Fibroblast of upper back skin (primary cell): ENCODE results near the gene THOC7.

ENCODE experiments used
- DNase-seq: peaks from one replicate; pipeline ENCODE4 v3.0.0-alpha.2; 2013

The THOC7 gene

GRCh38 chr3:63877737-63878393 is 14.3 kb upstream of the THOC7 start:
- peak; percentile 21 for DNase-seq

DNA sequence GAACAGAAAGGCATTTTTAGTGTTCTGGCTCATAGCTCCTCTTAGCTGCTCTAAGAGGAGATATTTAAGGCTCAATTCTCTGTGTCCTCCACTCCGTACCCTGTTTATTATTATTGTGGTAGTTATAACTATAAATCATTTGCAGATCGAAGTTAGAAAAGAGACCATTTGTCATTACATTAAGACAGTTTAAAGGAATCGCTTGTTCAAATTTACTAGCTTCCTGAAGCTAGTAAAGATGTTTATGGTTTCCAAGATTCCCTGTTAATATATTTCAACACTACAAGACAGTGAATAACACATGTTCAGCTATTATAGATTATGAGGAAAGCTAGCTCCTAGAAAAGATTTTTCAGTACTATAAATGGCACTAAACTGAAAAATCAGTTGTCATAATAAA is 12.7 kb upstream of the THOC7 start:
- peak; percentile 12 for DNase-seq

DNA sequence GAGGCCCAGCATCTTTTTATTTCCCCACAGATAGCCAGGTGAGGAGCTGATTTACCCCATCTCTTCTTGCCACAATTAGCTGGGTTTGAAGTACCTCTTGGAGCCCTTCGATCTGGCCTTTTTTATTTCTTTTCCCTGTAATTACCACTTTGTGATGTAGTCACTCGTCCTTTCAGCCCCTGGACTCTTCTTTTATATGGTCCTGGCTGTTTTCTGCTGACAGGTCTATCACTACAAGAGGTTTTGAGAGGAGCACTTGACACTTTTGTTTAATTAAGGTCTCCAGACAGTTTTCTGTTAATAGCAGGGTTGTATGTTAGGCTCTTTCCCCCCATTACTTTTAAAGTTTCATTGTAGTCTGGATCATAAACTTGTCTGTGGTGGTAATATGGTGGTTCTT is 11.9 kb upstream of the THOC7 start:
- DNase-seq = no peak

DNA sequence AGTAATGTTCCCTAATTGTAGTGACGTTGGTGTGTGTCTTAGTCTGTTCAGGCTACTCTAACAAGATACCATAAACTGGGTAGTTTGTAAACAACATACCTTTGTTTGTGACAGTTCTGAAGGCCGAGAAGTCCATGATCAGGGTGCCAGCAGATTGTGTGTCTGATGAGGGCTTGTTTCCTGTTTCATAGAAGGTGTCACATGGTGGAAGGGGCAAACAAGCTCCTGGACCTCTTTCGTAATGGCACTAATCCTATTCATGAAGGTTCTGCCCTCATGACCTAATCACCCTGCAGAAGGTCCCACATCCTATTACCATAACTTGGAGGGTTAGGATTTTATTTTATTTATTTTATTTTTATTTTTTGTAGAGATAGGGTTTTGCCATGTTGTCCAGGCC is 11.2 kb upstream of the THOC7 start:
- no peak for DNase-seq

- peak; percentile 81 for DNase-seq
Observed at GRCh38 chr3:63872135-63872924, 8.7 kb upstream of the THOC7 start.

DNA sequence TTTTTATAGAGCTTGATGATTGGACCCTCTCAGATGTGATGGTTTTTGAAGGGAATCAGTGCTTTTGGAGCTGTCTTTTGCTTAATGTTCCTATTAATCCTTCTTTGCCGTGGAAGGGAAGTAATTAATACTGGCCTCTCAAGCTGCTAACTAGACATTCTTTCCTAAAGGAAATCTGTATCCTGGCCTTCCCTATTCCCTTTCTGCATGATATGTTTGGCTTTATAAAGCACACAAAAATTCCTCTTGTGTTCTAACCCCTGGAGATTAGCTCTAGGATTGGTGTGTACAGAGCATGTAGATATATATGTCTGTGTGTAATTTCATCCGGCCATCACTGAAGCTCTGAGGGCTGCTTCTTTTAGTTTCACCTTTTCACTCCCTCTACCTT is 7.0 kb upstream of the THOC7 start:
- DNase-seq = no peak

DNA sequence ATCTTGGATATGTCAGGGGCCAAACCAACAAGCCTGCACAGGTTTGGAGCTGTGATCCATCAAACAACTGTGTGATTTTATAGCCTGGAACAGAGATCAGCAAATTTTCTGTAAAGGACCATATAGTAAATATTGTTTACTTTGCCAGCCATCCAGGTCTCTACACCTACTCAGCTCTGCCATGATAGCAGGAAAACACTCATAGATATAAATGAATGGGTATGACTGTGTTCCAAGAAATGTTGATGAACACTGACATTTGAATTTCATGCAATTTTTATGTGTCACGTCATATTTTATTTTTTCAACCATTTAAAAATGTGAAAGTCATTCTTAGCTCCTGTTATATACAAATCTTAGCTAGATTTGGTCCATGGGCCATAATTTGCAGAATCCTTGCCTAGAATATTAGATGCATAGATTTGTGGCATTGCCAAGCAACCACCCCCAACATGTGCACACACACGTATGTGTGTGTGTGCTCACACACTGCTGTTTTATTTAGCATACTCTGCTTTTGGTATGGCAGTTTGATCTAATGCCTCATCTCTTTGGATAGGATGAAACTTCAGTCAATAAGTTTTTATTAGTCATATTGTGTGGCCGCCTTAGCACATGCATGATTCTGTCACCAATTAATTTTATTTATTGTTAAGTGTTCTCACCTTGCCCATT is 6.5 kb upstream of the THOC7 start:
- DNase-seq = no peak

DNA sequence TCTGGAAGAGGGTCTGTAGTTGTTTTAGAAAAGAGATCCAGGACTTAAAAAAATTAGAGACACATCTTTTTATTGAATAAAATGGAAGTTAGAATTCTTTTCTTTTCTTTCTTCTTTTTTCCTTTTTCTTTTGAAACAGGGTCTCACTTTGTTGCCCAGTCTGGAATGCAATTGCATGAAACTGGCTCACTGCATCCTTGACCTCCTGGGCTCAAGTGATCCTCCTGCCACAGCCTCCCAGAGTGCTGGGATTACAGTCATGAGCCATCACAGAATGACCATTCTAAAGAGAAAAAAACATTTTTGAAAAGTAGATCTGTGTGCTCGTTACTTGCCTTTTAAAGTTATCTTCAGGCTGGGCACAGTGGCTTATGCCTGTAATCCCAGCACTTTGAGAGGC is 3.6 kb upstream of the THOC7 start:
- DNase-seq = no peak

- no peak for DNase-seq
Observed at GRCh38 chr3:63864965-63865327, 1.3 kb upstream of the THOC7 start.

- peak; percentile 16 for DNase-seq
Observed at GRCh38 chr3:63864008-63864964, 681 bp upstream of the THOC7 start.

DNA sequence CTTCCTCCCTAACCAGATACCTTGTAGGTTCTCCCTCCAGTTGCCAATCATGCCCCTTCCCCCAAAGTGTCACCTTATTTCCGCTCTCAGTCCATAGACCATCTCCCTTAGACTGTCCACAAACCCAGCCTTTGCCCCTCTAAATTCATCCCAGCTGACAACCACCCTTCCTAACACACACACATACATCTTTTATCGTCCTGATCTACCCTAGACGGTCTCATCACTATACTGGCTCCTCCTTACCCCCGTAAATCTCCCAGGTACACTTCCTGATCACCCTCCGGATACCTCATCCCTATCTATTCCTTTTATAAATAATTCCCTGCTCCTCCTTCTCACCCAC is 828 bp downstream of the THOC7 start:
- no peak for DNase-seq

DNA sequence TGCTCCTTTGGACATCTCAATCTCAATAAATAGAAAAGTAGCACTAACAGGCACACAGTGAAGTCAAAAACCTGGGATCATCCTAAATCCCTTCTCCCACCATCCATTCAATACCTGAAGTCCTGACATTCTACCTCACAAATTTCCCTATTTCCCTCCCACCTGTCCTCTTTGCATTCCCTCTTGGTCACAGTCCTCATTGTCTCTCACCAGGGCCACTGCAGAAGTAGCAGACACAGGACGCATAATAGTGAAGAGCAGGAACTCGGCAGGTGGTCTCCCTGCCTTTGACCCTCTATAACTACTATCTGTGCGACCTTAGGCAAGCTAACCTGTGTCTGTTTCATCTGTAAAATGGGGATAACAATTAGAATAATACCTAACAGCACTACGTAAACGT is 2.3 kb downstream of the THOC7 start:
- no peak for DNase-seq

DNA sequence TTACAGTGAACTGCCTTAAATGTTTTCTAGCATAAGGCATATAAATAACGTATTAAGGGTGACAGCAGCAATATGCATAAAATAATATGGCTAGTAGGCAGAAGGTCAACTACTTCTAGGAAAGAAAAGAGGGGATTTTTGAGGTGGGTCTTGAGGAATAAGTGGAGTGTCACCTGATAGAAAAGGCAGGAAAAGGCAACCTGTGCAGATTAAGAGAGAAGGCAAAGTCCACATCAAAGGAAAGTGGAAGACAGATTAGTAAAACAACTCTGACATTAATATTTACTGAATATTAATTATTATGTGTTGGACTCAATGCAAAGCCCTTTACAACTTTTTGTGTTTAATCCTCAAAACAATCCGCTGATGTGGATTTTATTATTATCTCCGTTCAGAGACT is 2.8 kb downstream of the THOC7 start:
- no peak for DNase-seq

GRCh38 chr3:63857311-63857710 is 6.3 kb downstream of the THOC7 start:
- peak; percentile 39 for DNase-seq

DNA sequence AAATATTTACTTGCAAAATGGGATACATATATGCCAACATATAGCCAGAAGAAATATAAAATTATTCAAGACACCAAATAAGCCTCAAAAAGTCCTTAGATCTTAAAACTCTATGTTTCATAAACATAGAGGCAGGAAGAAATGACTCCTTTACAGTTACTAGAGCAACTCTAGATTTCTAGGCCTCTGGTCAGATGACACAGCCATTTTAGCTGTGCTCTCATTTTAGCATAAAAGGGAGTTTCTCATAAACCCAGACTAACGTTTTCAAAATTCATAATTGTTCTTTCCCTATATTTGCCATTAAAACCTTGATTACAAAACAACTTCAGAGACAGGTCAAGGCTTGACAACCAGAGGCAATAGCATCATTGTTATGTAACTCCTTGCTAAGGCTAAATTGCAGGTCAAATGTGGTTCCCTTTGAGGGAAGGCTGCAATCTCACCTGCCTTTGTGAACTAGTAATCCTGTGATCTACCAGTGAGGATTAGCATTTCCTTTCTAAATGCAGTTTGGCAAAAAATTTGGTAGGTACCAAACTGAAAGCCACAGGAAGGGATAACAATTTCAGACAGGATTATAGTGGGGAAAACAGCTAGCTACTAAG is 8.2 kb downstream of the THOC7 start:
- DNase-seq = no peak

GRCh38 chr3:63853106-63853505 is 10.5 kb downstream of the THOC7 start:
- no peak for DNase-seq

- no peak for DNase-seq
Observed at GRCh38 chr3:63851287-63851686, 12.3 kb downstream of the THOC7 start.

- no peak for DNase-seq
Observed at GRCh38 chr3:63849175-63849574, 14.4 kb downstream of the THOC7 start.

GRCh38 chr3:63847718-63848450 is 15.7 kb downstream of the THOC7 start:
- no peak for DNase-seq

DNA sequence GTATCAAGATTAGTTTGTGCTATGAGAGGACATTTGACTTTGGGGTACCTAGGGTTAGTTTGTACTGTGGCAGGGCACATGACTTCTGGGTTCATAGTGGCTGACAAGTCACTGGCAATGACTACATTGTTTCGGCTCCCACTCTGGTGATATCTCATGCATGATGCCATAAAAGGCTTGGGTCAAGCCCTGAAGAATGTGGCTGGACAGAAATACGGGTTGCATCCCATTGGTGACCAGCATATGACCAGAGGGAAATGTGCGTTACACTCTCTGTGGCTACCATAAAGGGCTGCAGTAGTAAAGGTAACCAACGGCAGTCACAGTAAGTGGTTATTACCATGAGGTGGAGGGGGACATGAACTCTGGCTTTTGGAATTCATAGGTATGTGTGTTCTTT is 18.4 kb downstream of the THOC7 start:
- no peak for DNase-seq

GRCh38 chr3:63842127-63842526 is 21.5 kb downstream of the THOC7 start:
- DNase-seq = no peak

GRCh38 chr3:63841704-63842103 is 21.9 kb downstream of the THOC7 start:
- no peak for DNase-seq
